ENCODE measurements around the gene PSMD1.

Gene PSMD1

GRCh38 chr2:231132129-231132528 is 75.5 kb downstream of the PSMD1 start:
- TF ChIP-seq TAF1 (IDR thresholded peaks at IDR 0.05; ENCODE audit: borderline replicate concordance, insufficient read depth, low read length): no peak
- no peak for TF ChIP-seq SIN3A (IDR thresholded peaks at IDR 0.05; ENCODE audit: borderline replicate concordance, insufficient read depth, low read length)
- TF ChIP-seq POLR2AphosphoS5 (IDR thresholded peaks at IDR 0.05; ENCODE audit: low read depth, low read length): no peak
- TF ChIP-seq REST (IDR thresholded peaks at IDR 0.05; ENCODE audit: insufficient read depth in 1 of 2, low read depth in 2 of 2, low read length in 2 of 2): no peak
- no peak for TF ChIP-seq FOXP2 (optimal IDR thresholded peaks at IDR 0.05; ENCODE audit: borderline replicate concordance, extremely low read depth, extremely low read length, insufficient read depth)

- no peak for TF ChIP-seq TAF1 (IDR thresholded peaks at IDR 0.05; ENCODE audit: borderline replicate concordance, insufficient read depth, low read length)
- TF ChIP-seq FOXP2 (optimal IDR thresholded peaks at IDR 0.05; ENCODE audit: borderline replicate concordance, extremely low read depth, extremely low read length, insufficient read depth): no peak
- TF ChIP-seq REST (IDR thresholded peaks at IDR 0.05; ENCODE audit: insufficient read depth in 1 of 2, low read depth in 2 of 2, low read length in 2 of 2): no peak
- no peak for TF ChIP-seq POLR2AphosphoS5 (IDR thresholded peaks at IDR 0.05; ENCODE audit: low read depth, low read length)
- no peak for TF ChIP-seq SIN3A (IDR thresholded peaks at IDR 0.05; ENCODE audit: borderline replicate concordance, insufficient read depth, low read length)
These were observed 76.9 kb downstream of the PSMD1 start for GRCh38 chr2:231133365-231134099.

GRCh38 chr2:231134910-231135655 is 78.4 kb downstream of the PSMD1 start:
- TF ChIP-seq REST (IDR thresholded peaks at IDR 0.05; ENCODE audit: insufficient read depth in 1 of 2, low read depth in 2 of 2, low read length in 2 of 2): no peak
- no peak for TF ChIP-seq SIN3A (IDR thresholded peaks at IDR 0.05; ENCODE audit: borderline replicate concordance, insufficient read depth, low read length)
- no peak for TF ChIP-seq TAF1 (IDR thresholded peaks at IDR 0.05; ENCODE audit: borderline replicate concordance, insufficient read depth, low read length)
- no peak for TF ChIP-seq FOXP2 (optimal IDR thresholded peaks at IDR 0.05; ENCODE audit: borderline replicate concordance, extremely low read depth, extremely low read length, insufficient read depth)
- no peak for TF ChIP-seq POLR2AphosphoS5 (IDR thresholded peaks at IDR 0.05; ENCODE audit: low read depth, low read length)

- TF ChIP-seq REST (IDR thresholded peaks at IDR 0.05; ENCODE audit: insufficient read depth in 1 of 2, low read depth in 2 of 2, low read length in 2 of 2): no peak
These were observed 82.0 kb downstream of the PSMD1 start for GRCh38 chr2:231138699-231139098.

Data from PFSK-1 (cell line).